Tibial artery (tissue), 4 donors: ENCODE measurements around the gene MIPOL1.

ENCODE experiments used
- DNase-seq, 2 donors: peaks; one replicate each; pipeline ENCODE4 v3.0.0-alpha.2; 2019
- H3K27ac ChIP-seq, 2 donors: fragments of 200-600 bp; sonication (generic) in 1 of 2; 1 replicate in 1 of 2; 2 replicates in 1 of 2; pipeline ENCODE4 v1.5.1; 2018 to 2019; ENCODE audit warnings: mild to moderate bottlenecking in 1 of 2
- H3K27me3 ChIP-seq, 2 donors: fragments of 200-600 bp; sonication (generic) in 1 of 2; one replicate each; pipeline versions ENCODE4 v1.5.1 to v1.6.0; 2016 to 2019
- H3K36me3 ChIP-seq, 3 donors: fragments of 200-600 bp; sonication (generic) in 2 of 3; one replicate each; pipeline ENCODE4 v1.5.1; 2016 to 2019; ENCODE audit warnings: mild to moderate bottlenecking in 2 of 3
- H3K4me1 ChIP-seq, 4 donors: fragments of 200-600 bp; sonication (generic) in 2 of 4; 1 replicate in 3 of 4; 2 replicates in 1 of 4; pipeline ENCODE4 v1.5.1; 2016 to 2019
- H3K4me3 ChIP-seq, 2 donors: fragments of 200-600 bp; sonication (generic) in 1 of 2; 1 replicate in 1 of 2; 2 replicates in 1 of 2; pipeline ENCODE4 v1.5.1; 2018 to 2019; ENCODE audit warnings: mild to moderate bottlenecking in 2 of 2
- H3K9me3 ChIP-seq, 3 donors: fragments of 200-600 bp; sonication (generic) in 1 of 3; one replicate each; pipeline ENCODE4 v1.5.1; 2016 to 2019
- CTCF ChIP-seq, 2 experiments: fragments of 200-600 bp in 1 of 2; fragments of 450-650 bp in 1 of 2; IDR thresholded peaks; one replicate each; pipeline ENCODE4 v1.5.1; 2017 to 2019; ENCODE audit warnings: antibody characterized with exemption in 2 of 2, mild to moderate bottlenecking in 1 of 2, moderate library complexity in 1 of 2
- intact Hi-C: fragments of 100-400 bp; cut with DNase I; formaldehyde crosslinking; loops from one replicate; pipeline ENCODE4 v1.15.0; 2023; ENCODE audit warnings: low total_unique reads

MIPOL1 gene

DNA sequence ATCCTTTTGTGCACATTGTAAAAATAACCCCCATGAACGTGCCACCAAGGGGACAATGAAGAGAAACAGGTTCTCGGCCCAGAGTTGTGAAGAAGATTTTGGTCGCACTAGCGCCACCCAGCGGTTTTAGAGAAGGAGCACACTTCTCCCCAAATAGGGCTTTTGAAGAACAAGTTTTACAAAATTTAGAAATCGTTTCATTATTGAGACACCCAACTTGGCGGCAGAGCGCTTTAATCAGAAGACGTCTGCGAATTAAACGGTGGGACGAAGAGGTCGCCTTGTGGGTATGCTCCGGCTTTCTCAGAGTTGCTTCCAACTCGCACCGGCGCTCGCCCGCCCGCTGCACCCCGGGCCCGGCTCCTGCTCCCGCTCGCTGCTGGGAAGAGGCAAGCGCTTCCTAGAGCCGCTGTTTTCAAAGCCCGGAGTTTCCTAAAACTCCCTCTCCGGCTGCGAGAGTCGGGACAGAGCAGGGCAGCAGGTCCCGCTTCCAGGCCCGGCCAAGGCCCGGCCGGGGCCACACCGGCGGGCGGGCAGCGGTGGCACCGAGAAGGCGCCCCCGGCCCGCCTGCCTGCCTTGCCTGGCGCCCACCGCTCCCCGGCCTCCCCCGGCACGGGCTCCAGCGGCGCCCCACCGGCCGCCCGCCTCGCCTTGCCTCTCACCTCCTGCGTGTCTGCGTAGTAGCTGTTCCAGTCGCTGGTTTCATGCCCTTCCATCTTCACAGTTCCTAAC is 396.7 kb downstream of the MIPOL1 start:
- Histone ChIP-seq H3K27me3 (peaks cover 25 to 97% of the 10 kb centered on the region in 2 donors), H3K27ac (no peak overlapping the region), H3K4me3 (peak overlapping the region; percentile 43 to 52), H3K9me3 (no peaks in the 10 kb centered on the region), H3K36me3 (no peaks in the 10 kb centered on the region), H3K4me1 (peaks cover 0 to 43% (median 37%) of the 10 kb centered on the region in 4 donors)
- no peak for DNase-seq
- peak in 1 of 2 experiments; percentile 62 for TF ChIP-seq CTCF (IDR thresholded peaks at IDR 0.05)
- intact Hi-C loops = loop anchor here (10.0 kb wide), 1 partner anchor 350 kb away; no protein-coding TSS in a partner anchor

DNA sequence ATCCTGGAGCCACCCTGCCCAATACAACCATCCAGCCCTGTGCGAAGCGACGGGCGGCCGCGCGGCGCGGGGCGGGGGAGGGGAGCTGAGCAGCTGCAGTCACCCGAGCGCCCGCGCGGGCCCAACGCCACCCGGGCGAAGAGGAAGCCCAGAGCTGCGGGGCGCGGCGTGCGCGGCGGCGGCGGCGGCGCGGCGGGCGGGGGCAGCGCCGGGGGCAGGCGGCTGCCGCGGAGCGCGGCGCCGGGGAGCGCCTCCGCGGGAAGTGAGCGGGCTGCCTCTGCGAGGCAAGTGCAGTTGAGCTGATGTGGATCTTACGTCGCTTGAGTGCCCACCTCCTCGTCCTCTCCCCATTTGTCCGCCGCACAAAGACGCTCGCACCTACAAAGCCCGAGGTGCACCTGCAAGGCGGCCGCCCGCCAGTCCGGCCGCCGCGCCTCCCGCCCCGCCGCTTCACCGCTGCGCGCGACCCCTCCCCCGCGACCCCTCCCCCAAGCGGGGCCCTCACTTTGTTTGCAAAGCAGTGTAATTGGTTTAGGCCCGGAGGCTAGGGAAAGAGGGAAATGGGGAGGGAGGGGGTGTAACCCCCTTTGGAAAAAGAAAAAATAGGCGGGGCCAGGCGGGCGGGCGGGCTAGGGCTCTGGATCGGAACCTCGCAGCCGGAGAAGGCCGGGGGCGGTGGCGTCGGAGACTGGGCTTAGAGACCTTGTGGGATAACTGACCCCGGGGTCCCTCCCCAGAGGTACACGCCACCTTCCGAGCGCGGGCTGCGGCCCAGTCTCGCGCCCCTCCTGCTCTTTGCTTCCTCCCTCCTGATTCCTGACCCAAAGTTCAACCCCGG is 397.5 kb downstream of the MIPOL1 start, which contains the start of the genes FOXA1 and TTC6:
TSS of gene FOXA1 (minus strand) at position 279 of the 838 bp plus-strand sequence. CDS start at position 2, 277 bp downstream.
TSS of gene TTC6 (plus strand) at position 659 of the 838 bp plus-strand sequence. CDS start 26,436 bp downstream, outside the sequence.
- Histone ChIP-seq H3K4me3 (peak within 1 kb of the TSS; percentile 43 to 52), H3K9me3 (no peaks in the 10 kb centered on the region), H3K27me3 (peaks cover 29 to 98% of the 10 kb centered on the region in 2 donors), H3K36me3 (no peaks in the 10 kb centered on the region), H3K27ac (no peak within 1 kb of the TSS), H3K4me1 (peaks cover 0 to 51% (median 42%) of the 10 kb centered on the region in 4 donors)
- no peak for DNase-seq
- intact Hi-C loops = loop anchor here (10.0 kb wide), 1 partner anchor 350 kb away; no protein-coding TSS in a partner anchor
- TF ChIP-seq CTCF (IDR thresholded peaks at IDR 0.05) = no peak

DNA sequence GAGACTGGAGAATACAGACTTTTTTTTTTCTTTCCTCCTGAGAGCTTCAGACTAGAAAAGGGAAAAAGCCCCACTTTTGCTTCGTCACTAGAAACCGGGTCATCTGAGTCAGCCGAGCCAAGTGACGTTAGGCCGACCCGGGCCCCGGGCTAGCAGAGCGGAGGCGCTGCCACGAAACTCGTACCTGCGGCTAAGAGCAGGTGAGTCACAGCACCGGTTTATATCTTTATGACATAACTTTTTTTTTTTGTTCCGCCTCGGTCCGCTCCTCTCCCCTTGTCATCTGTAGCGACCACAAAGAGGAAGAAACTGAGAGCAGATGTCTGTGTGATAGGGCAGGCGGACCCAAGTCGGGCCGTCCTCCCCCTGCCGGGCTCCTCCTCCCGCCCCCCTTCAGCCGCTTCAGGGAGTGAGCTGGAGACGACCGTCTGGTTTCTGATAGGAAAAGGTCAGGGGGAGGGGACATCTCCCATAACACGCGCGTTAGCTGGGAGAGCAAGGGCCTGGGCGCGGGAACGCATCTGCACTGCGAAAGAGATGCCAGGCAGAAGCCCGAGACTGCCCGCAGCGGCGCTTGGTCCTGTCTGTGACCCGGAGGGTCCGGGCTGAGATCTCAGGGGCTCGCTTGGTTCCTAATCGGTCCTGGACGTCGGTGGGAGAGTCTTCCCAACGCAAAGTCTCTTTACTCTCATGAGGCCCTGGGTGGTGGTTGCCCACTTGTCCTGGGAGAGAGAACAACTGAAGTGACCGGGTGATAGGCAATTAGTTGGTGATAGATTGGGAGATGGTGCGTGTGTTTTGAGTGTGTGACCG is 398.3 kb downstream of the MIPOL1 start:
- peak overlapping the region in 1 of 2 donors; percentile 52 for H3K4me3 ChIP-seq
- H3K27ac ChIP-seq = no peak overlapping the region
- TF ChIP-seq CTCF (IDR thresholded peaks at IDR 0.05) = no peak
- H3K4me1 ChIP-seq = peaks cover 0 to 55% (median 42%) of the 10 kb centered on the region in 4 donors
- no peaks in the 10 kb centered on the region for H3K36me3 ChIP-seq
- H3K27me3 ChIP-seq = peaks cover 29 to 98% of the 10 kb centered on the region in 2 donors
- intact Hi-C loops = loop anchor here (10.0 kb wide), 1 partner anchor 351 kb away; no protein-coding TSS in a partner anchor
- DNase-seq = no peak
- no peaks in the 10 kb centered on the region for H3K9me3 ChIP-seq

- Histone ChIP-seq H3K9me3 (no peaks in the 10 kb centered on the region), H3K27me3 (peaks cover 29 to 98% of the 10 kb centered on the region in 2 donors), H3K27ac (no peak overlapping the region), H3K4me1 (peaks cover 0 to 48% (median 38%) of the 10 kb centered on the region in 4 donors), H3K4me3 (no peak overlapping the region), H3K36me3 (no peaks in the 10 kb centered on the region)
- intact Hi-C loops = loop anchor here (10.0 kb wide), 1 partner anchor 352 kb away; no protein-coding TSS in a partner anchor
- TF ChIP-seq CTCF (IDR thresholded peaks at IDR 0.05) = no peak
- no peak for DNase-seq
Observed at GRCh38 chr14:37596790-37597472, 399.2 kb downstream of the MIPOL1 start.
